ENCODE measurements around the gene HSPA9. TPM values are rescaled to one million over a fixed set of nuclear protein-coding genes. Genes with fewer than 3 reads are reported as not detected.
A peak's percentile ranks its signal among the peaks of the same experiment; 100 is the strongest.

The HSPA9 gene
- polyA plus RNA-seq, 3 donors = 67.8 to 82.4 (median 81.8) TPM

GRCh38 chr5:138622051-138622450 is 46.9 kb upstream of the HSPA9 start:
- Mint-ChIP-seq H3K27me3 (ENCODE audit: low read depth in 3 of 3) (peaks cover 3 to 6% (median 3%) of the 10 kb centered on the region in 3 donors), H3K4me1 (peaks cover 12% of the 10 kb centered on the region)
- intact Hi-C loops (cut with micrococcal nuclease) = no loop called here

DNA sequence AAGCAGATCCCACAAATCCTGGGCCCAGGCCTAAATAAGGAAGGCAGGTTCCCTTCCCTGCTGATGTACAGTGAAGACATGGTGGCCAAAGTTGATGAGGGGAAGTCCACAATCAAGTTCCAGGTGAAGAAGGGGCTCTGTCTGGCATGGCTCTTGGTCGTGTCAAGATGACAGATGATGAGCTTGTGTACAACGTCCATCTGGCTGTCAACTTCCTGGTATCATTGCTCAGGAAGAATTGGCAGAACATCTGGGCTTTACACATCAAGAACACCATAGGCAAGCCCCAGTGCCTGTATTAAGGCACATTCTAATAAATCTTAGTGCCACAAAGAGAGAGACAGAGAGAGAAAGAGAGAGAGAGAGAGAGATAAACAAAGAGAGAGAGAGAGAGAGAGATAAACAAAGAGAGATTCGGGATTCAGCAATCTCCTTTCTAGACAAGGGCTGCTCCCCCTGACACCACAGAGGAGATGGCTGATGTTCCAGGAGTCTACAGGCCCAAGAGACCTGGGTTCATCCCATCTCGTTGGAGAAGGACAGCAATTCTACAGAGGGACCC is 45.5 kb upstream of the HSPA9 start:
- peaks cover 0 to 9% (median 2%) of the 10 kb centered on the region in 7 donors for H3K9me3 Mint-ChIP-seq

More at GRCh38 chr5:138622051-138622450, 46.9 kb upstream of the HSPA9 start:
- WGBS (ENCODE audit: insufficient coverage) = 90% methylated on average over 3 of the region's 4 CpGs
- no peaks in the 10 kb centered on the region for H3K27me3 ChIP-seq (ENCODE audit: control insufficient read depth in 2 of 2, insufficient read depth in 2 of 2, low read length in 2 of 2)
- no peak for TF ChIP-seq CTCF (IDR thresholded peaks at IDR 0.05)
- H3K36me3 Mint-ChIP-seq = no peaks in the 10 kb centered on the region
- H3K4me2 ChIP-seq (replicated peaks; ENCODE audit: extremely low read depth, low read length, poor library complexity, severe bottlenecking) = no peak overlapping the region
- H3K27ac ChIP-seq (ENCODE audit: low read depth in 1 of 2, low read length in 2 of 2) = no peak overlapping the region
- no peak overlapping the region for H3K27ac Mint-ChIP-seq
- H2AFZ ChIP-seq (ENCODE audit: insufficient read depth, low read depth, low read length, poor library complexity, severe bottlenecking) = no peak overlapping the region
- no peak overlapping the region for H3K4me3 Mint-ChIP-seq
- H3K36me3 ChIP-seq (replicated peaks in 1 of 2; ENCODE audit: control insufficient read depth in 1 of 2, insufficient read depth in 2 of 2, low read length in 2 of 2) = no peaks in the 10 kb centered on the region
- no peak overlapping the region for H3K9ac ChIP-seq (ENCODE audit: insufficient read depth, low read length, poor library complexity, severe bottlenecking)
- peaks cover 7 to 13% of the 10 kb centered on the region in 2 donors for H3K4me1 ChIP-seq (ENCODE audit: control insufficient read depth in 1 of 2, insufficient read depth in 2 of 2, low read length in 2 of 2)
- no peak for DNase-seq
- no peaks in the 10 kb centered on the region for H3K79me2 ChIP-seq (ENCODE audit: insufficient read depth, low read length)
- H3K9me3 Mint-ChIP-seq = peaks cover 0 to 9% (median 3%) of the 10 kb centered on the region in 7 donors
- H3K9me3 ChIP-seq (replicated peaks in 1 of 2; ENCODE audit: control insufficient read depth in 1 of 2, insufficient read depth in 1 of 2, low read length in 2 of 2) = no peaks in the 10 kb centered on the region
- no peaks in the 10 kb centered on the region for H4K20me1 ChIP-seq (ENCODE audit: insufficient read depth, low read length)
- no peak overlapping the region for H3K4me3 ChIP-seq (replicated peaks in 1 of 3; ENCODE audit: low read depth in 2 of 3, low read length in 3 of 3)

More for the DNA sequence above, 45.5 kb upstream of the HSPA9 start:
- Histone ChIP-seq H4K20me1 (ENCODE audit: insufficient read depth, low read length) (no peaks in the 10 kb centered on the region), H3K27ac (ENCODE audit: low read depth in 1 of 2, low read length in 2 of 2) (no peak overlapping the region), H3K4me2 (replicated peaks; ENCODE audit: extremely low read depth, low read length, poor library complexity, severe bottlenecking) (no peak overlapping the region), H3K79me2 (ENCODE audit: insufficient read depth, low read length) (no peaks in the 10 kb centered on the region), H3K4me3 (replicated peaks in 1 of 3; ENCODE audit: low read depth in 2 of 3, low read length in 3 of 3) (no peak overlapping the region), H3K9ac (ENCODE audit: insufficient read depth, low read length, poor library complexity, severe bottlenecking) (no peak overlapping the region), H3K36me3 (replicated peaks in 1 of 2; ENCODE audit: control insufficient read depth in 1 of 2, insufficient read depth in 2 of 2, low read length in 2 of 2) (no peaks in the 10 kb centered on the region), H3K9me3 (replicated peaks in 1 of 2; ENCODE audit: control insufficient read depth in 1 of 2, insufficient read depth in 1 of 2, low read length in 2 of 2) (no peaks in the 10 kb centered on the region), H3K27me3 (ENCODE audit: control insufficient read depth in 2 of 2, insufficient read depth in 2 of 2, low read length in 2 of 2) (no peaks in the 10 kb centered on the region), H2AFZ (ENCODE audit: insufficient read depth, low read depth, low read length, poor library complexity, severe bottlenecking) (peak overlapping the region; percentile 25), H3K4me1 (ENCODE audit: control insufficient read depth in 1 of 2, insufficient read depth in 2 of 2, low read length in 2 of 2) (peaks cover 7 to 13% of the 10 kb centered on the region in 2 donors)
- intact Hi-C loops (cut with micrococcal nuclease) = no loop called here
- Mint-ChIP-seq H3K27ac (peak overlapping the region in 2 of 7 donors; percentile 16 to 76), H3K4me3 (no peak overlapping the region), H3K4me1 (peaks cover 12% of the 10 kb centered on the region), H3K36me3 (no peaks in the 10 kb centered on the region), H3K27me3 (ENCODE audit: low read depth in 3 of 3) (peaks cover 3 to 6% (median 3%) of the 10 kb centered on the region in 3 donors)
- TF ChIP-seq CTCF (IDR thresholded peaks at IDR 0.05) = no peak
- DNase-seq = no peak
- 8% methylated on average over 2 of the region's 4 CpGs for WGBS (ENCODE audit: insufficient coverage)
